ENCODE data around the gene FTSJ1. TPM values are rescaled to one million over a fixed set of nuclear protein-coding genes. Genes with fewer than 3 reads are reported as not detected.

Gene FTSJ1
- total RNA-seq, 2 donors from 2014 or later: 44.3 to 56.1 TPM

- DNase-seq (ENCODE audit: low spot score): no peak
- Histone ChIP-seq H3K27me3 (replicated peaks; ENCODE audit: insufficient read depth) (no peaks in the 10 kb centered on the region), H3K4me1 (replicated peaks) (no peaks in the 10 kb centered on the region), H3K9me3 (no peaks in the 10 kb centered on the region), H3K36me3 (no peaks in the 10 kb centered on the region), H3K27ac (no peak overlapping the region), H3K4me3 (no peak overlapping the region)
- WGBS: 41% methylated on average over 8 of the region's 8 CpGs
- intact Hi-C loops (cut with DNase I): no loop called here
- TF ChIP-seq, protein P1, sequence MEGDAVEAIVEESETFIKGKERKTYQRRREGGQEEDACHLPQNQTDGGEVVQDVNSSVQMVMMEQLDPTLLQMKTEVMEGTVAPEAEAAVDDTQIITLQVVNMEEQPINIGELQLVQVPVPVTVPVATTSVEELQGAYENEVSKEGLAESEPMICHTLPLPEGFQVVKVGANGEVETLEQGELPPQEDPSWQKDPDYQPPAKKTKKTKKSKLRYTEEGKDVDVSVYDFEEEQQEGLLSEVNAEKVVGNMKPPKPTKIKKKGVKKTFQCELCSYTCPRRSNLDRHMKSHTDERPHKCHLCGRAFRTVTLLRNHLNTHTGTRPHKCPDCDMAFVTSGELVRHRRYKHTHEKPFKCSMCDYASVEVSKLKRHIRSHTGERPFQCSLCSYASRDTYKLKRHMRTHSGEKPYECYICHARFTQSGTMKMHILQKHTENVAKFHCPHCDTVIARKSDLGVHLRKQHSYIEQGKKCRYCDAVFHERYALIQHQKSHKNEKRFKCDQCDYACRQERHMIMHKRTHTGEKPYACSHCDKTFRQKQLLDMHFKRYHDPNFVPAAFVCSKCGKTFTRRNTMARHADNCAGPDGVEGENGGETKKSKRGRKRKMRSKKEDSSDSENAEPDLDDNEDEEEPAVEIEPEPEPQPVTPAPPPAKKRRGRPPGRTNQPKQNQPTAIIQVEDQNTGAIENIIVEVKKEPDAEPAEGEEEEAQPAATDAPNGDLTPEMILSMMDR (IDR thresholded peaks at IDR 0.05): no peak
- no peak for TF ChIP-seq POLR2A (IDR thresholded peaks at IDR 0.05)
- no peak for TF ChIP-seq POLR2AphosphoS5 (IDR thresholded peaks at IDR 0.05)
These were observed 4.5 kb upstream of the FTSJ1 start for GRCh38 chrX:48471504-48471903.

- Histone ChIP-seq H3K36me3 (no peaks in the 10 kb centered on the region), H3K4me1 (replicated peaks) (no peaks in the 10 kb centered on the region), H3K4me3 (no peak overlapping the region), H3K27me3 (replicated peaks; ENCODE audit: insufficient read depth) (no peaks in the 10 kb centered on the region), H3K27ac (no peak overlapping the region), H3K9me3 (no peaks in the 10 kb centered on the region)
- DNase-seq (ENCODE audit: low spot score): no peak
- intact Hi-C loops (cut with DNase I): no loop called here
- TF ChIP-seq POLR2AphosphoS5 (IDR thresholded peaks at IDR 0.05) (no peak), POLR2A (IDR thresholded peaks at IDR 0.05) (no peak)
- TF ChIP-seq, protein P1 (IDR thresholded peaks at IDR 0.05): no peak
- WGBS: 69% methylated on average over 9 of the region's 9 CpGs
These were observed 3.8 kb upstream of the FTSJ1 start for GRCh38 chrX:48472225-48472624.

- TF ChIP-seq, protein P1 (IDR thresholded peaks at IDR 0.05): no peak
- TF ChIP-seq POLR2A (IDR thresholded peaks at IDR 0.05) (no peak), POLR2AphosphoS5 (IDR thresholded peaks at IDR 0.05) (no peak)
- H3K4me1 ChIP-seq (replicated peaks): no peaks in the 10 kb centered on the region
These were observed 2.9 kb upstream of the FTSJ1 start for GRCh38 chrX:48472851-48473703.

GRCh38 chrX:48473704-48473990 is 2.4 kb upstream of the FTSJ1 start:
- H3K4me3 ChIP-seq: no peak overlapping the region
- no peak overlapping the region for H3K27ac ChIP-seq
- no peaks in the 10 kb centered on the region for H3K27me3 ChIP-seq (replicated peaks; ENCODE audit: insufficient read depth)
- intact Hi-C loops (cut with DNase I): no loop called here
- H3K36me3 ChIP-seq: no peaks in the 10 kb centered on the region
- 77% methylated on average over 8 of the region's 9 CpGs for WGBS
- no peak for DNase-seq (ENCODE audit: low spot score)
- H3K4me1 ChIP-seq (replicated peaks): no peaks in the 10 kb centered on the region
- TF ChIP-seq, protein P1 (IDR thresholded peaks at IDR 0.05): no peak
- TF ChIP-seq POLR2A (IDR thresholded peaks at IDR 0.05): no peak
- TF ChIP-seq POLR2AphosphoS5 (IDR thresholded peaks at IDR 0.05): no peak
- no peaks in the 10 kb centered on the region for H3K9me3 ChIP-seq

More at GRCh38 chrX:48472851-48473703, 2.9 kb upstream of the FTSJ1 start:
- WGBS: 49% methylated on average over 12 of the region's 12 CpGs
- Histone ChIP-seq H3K27me3 (replicated peaks; ENCODE audit: insufficient read depth) (no peaks in the 10 kb centered on the region), H3K9me3 (no peaks in the 10 kb centered on the region), H3K27ac (no peak overlapping the region), H3K4me3 (no peak overlapping the region), H3K36me3 (no peaks in the 10 kb centered on the region)
- no peak for DNase-seq (ENCODE audit: low spot score)
- intact Hi-C loops (cut with DNase I): no loop called here

DNA sequence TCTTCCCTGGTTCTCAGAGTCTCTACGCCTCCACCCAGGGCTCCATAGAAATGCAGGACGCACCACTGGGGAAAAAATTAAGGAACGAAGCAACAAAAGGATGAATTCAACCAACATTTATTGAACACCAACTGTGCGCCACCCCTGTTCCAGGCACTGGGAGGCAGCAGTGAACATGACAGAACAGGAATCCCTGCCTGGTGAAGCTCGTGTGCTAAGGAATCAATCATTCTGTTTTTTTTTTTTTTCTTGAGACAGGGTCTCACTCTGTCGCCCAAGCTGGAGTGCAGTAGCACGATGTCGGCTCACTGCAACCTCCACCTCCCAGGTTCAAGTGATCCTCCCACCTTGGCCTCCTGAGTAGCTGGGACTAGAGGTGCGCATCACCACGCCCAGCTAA is 1.9 kb upstream of the FTSJ1 start:
- TF ChIP-seq, protein P1 (IDR thresholded peaks at IDR 0.05): no peak
- TF ChIP-seq POLR2A (IDR thresholded peaks at IDR 0.05): no peak
- TF ChIP-seq POLR2AphosphoS5 (IDR thresholded peaks at IDR 0.05): no peak

More for the DNA sequence above, 1.9 kb upstream of the FTSJ1 start:
- 79% methylated on average over 7 of the region's 10 CpGs for WGBS
- Histone ChIP-seq H3K36me3 (no peaks in the 10 kb centered on the region), H3K4me3 (no peak overlapping the region), H3K4me1 (replicated peaks) (no peaks in the 10 kb centered on the region), H3K27me3 (replicated peaks; ENCODE audit: insufficient read depth) (no peaks in the 10 kb centered on the region), H3K9me3 (no peaks in the 10 kb centered on the region), H3K27ac (no peak overlapping the region)
- intact Hi-C loops (cut with DNase I): no loop called here
- no peak for DNase-seq (ENCODE audit: low spot score)
